ENCODE measurements around the gene FOXA2. TPM values are rescaled to one million over a fixed set of nuclear protein-coding genes. Genes with fewer than 3 reads are reported as not detected.

Gene FOXA2
- total and polyA plus RNA-seq, 2 of the 13 experiments (the other 11 are each of a cell fraction or from before 2014, with no cell fraction given), result 8.8 to 12.2 TPM

GRCh38 chr20:22533823-22534751 lies 50.3 kb downstream of the FOXA2 start (continued):
- peak; percentile 99 for TF ChIP-seq DPF2 (CRISPR knock-in tag; IDR thresholded peaks at IDR 0.05; ENCODE audit: borderline replicate concordance, low read depth)
- TF ChIP-seq MYC (CRISPR knock-in tag; IDR thresholded peaks at IDR 0.05; ENCODE audit: borderline replicate concordance), result peak; percentile 99
- peak; percentile 56; the same call in 1 of the 2 replicates for TF ChIP-seq RAD21 (CRISPR knock-in tag; IDR thresholded peaks at IDR 0.05)
- no peak for TF ChIP-seq RNF219 (CRISPR knock-in tag; IDR thresholded peaks at IDR 0.05)
- TF ChIP-seq ESRRA (CRISPR knock-in tag; IDR thresholded peaks at IDR 0.05; ENCODE audit: low read depth), result peak; percentile 100
- TF ChIP-seq GLI4 (CRISPR knock-in tag; IDR thresholded peaks at IDR 0.05; ENCODE audit: borderline replicate concordance), result peak; percentile 99
- TF ChIP-seq SCMH1 (CRISPR knock-in tag; IDR thresholded peaks at IDR 0.05; ENCODE audit: borderline replicate concordance), result no peak
- TF ChIP-seq ZNF746 (CRISPR knock-in tag; IDR thresholded peaks at IDR 0.05), result peak; percentile 88
- TF ChIP-seq SALL1 (CRISPR knock-in tag; IDR thresholded peaks at IDR 0.05), result peak; percentile 100
- no peak for TF ChIP-seq AGO1 (IDR thresholded peaks at IDR 0.05; ENCODE audit: low read depth, low read length, poor library complexity, severe bottlenecking)
- TF ChIP-seq AKAP8 (CRISPR knock-in tag; IDR thresholded peaks at IDR 0.05), result 0 out of 2 replicates have a peak, but pooled peaks have one; percentile 83
- peak; percentile 32; the same call in 1 of the 2 replicates for TF ChIP-seq ZNF549 (CRISPR knock-in tag; IDR thresholded peaks at IDR 0.05)
- peak; percentile 91 for TF ChIP-seq KLF6 (CRISPR knock-in tag; IDR thresholded peaks at IDR 0.05)
- no peak for TF ChIP-seq ZNF577 (CRISPR knock-in tag; IDR thresholded peaks at IDR 0.05; ENCODE audit: borderline replicate concordance, low read depth)
- TF ChIP-seq JARID2 (CRISPR knock-in tag; IDR thresholded peaks at IDR 0.05; ENCODE audit: insufficient replicate concordance), result peak; percentile 84
- TF ChIP-seq ARID5B (CRISPR knock-in tag; IDR thresholded peaks at IDR 0.05), result peak; percentile 99
- peak; percentile 96 for TF ChIP-seq ZNF747 (CRISPR knock-in tag; IDR thresholded peaks at IDR 0.05; ENCODE audit: borderline replicate concordance)
- TF ChIP-seq BHLHE40 (IDR thresholded peaks at IDR 0.05; ENCODE audit: low read length), result peak; percentile 85
- peak; percentile 64; the same call in 1 of the 3 replicates for TF ChIP-seq MXI1 (IDR thresholded peaks at IDR 0.05; ENCODE audit: borderline replicate concordance, low read depth, low read length)
- peak; percentile 96 for TF ChIP-seq ZSCAN5A (CRISPR knock-in tag; IDR thresholded peaks at IDR 0.05; ENCODE audit: borderline replicate concordance)
- TF ChIP-seq POLR2A (IDR thresholded peaks at IDR 0.05; ENCODE audit: insufficient read depth in 1 of 2, low read depth in 2 of 2, low read length in 2 of 2), result 0 out of 4 replicates have a peak, but pooled peaks have one; percentile 26 to 48
- no peak for TF ChIP-seq JDP2 (CRISPR knock-in tag; IDR thresholded peaks at IDR 0.05; ENCODE audit: borderline replicate concordance)
